Keratinocyte (primary cell): ENCODE data around the gene EXOC8. TPM values are rescaled to one million over a fixed set of nuclear protein-coding genes. Genes with fewer than 3 reads are reported as not detected.

Experiments
- DNase-seq: peaks from one replicate; pipeline ENCODE4 v3.0.0-alpha.2; 2011; ENCODE audit warnings: low read depth, missing footprints, low spot score
- FAIRE-seq: peaks from 2 replicates; lab custom pipeline; 2011; peaks lifted over from hg19 to GRCh38; lab: Jason Lieb, UNC
- H2AFZ ChIP-seq: 2 replicates; pipeline ENCODE4 v1.6.0; 2012; ENCODE audit warnings: low read length, control low read depth, inconsistent platforms; ENCODE audit not compliant: control insufficient read depth
- H3K27ac ChIP-seq: 2 replicates; pipeline ENCODE4 v1.5.1; 2011; ENCODE audit warnings: low read length; ENCODE audit not compliant: control insufficient read depth, insufficient read depth
- H3K27me3 ChIP-seq: 3 replicates; pipeline ENCODE4 v1.6.0; 2011; ENCODE audit warnings: low read length; ENCODE audit not compliant: control insufficient read depth, insufficient read depth; ENCODE audit errors: extremely low read depth
- H3K36me3 ChIP-seq, 2 experiments: 2 replicates in 1 of 2; 3 replicates in 1 of 2; pipeline ENCODE4 v1.5.1; 2011; ENCODE audit warnings: low read length in 2 of 2, mild to moderate bottlenecking in 1 of 2; ENCODE audit not compliant: control insufficient read depth in 2 of 2, insufficient read depth in 2 of 2; ENCODE audit errors: extremely low read depth in 1 of 2
- H3K4me1 ChIP-seq: 3 replicates; pipeline ENCODE4 v1.5.1; 2011; ENCODE audit warnings: low read length; ENCODE audit not compliant: control insufficient read depth, insufficient read depth; ENCODE audit errors: extremely low read depth
- H3K4me2 ChIP-seq: 3 replicates; pipeline ENCODE4 v1.6.0; 2011; ENCODE audit warnings: low read depth, low read length; ENCODE audit not compliant: control insufficient read depth, insufficient read depth; ENCODE audit errors: extremely low read depth
- H3K4me3 ChIP-seq, 3 experiments: fragments of 200-600 bp in 1 of 3; sonication (generic) in 1 of 3; 2 replicates in 2 of 3; 3 replicates in 1 of 3; pipeline ENCODE4 v1.5.1; 2011 to 2016; ENCODE audit warnings: low read length in 3 of 3, mild to moderate bottlenecking in 3 of 3, control low read depth in 2 of 3, inconsistent platforms in 1 of 3, low read depth in 1 of 3, mixed read lengths in 1 of 3, mixed run types in 1 of 3, moderate library complexity in 1 of 3; ENCODE audit not compliant: control insufficient read depth in 2 of 3, insufficient read depth in 2 of 3; ENCODE audit errors: extremely low read depth in 1 of 3
- H3K79me2 ChIP-seq: 2 replicates; pipeline ENCODE4 v1.6.0; 2012; ENCODE audit warnings: low read length; ENCODE audit not compliant: control insufficient read depth, insufficient read depth
- H3K9ac ChIP-seq: 3 replicates; pipeline ENCODE4 v1.6.0; 2011; ENCODE audit warnings: low read length; ENCODE audit not compliant: control insufficient read depth, insufficient read depth; ENCODE audit errors: extremely low read depth
- H3K9me1 ChIP-seq: 3 replicates; pipeline ENCODE4 v1.6.0; 2011; ENCODE audit warnings: low read length; ENCODE audit not compliant: control insufficient read depth, insufficient read depth; ENCODE audit errors: extremely low read depth
- H3K9me3 ChIP-seq: 2 replicates; pipeline ENCODE4 v1.5.1; 2012; ENCODE audit warnings: low read depth, low read length; ENCODE audit not compliant: control insufficient read depth
- H4K20me1 ChIP-seq: 3 replicates; pipeline ENCODE4 v1.6.0; 2011; ENCODE audit warnings: low read length; ENCODE audit not compliant: control insufficient read depth, insufficient read depth; ENCODE audit errors: extremely low read depth
- CTCF ChIP-seq, 3 experiments: IDR thresholded peaks in 1 of 3; conservative IDR thresholded peaks in 1 of 3; optimal IDR thresholded peaks in 1 of 3; 2 replicates in 2 of 3; 3 replicates in 1 of 3; pipeline versions ENCODE3 to v1.5.1; 2011; ENCODE audit warnings: low read length in 3 of 3, mild to moderate bottlenecking in 3 of 3, moderate library complexity in 2 of 3, control low read depth in 1 of 3, inconsistent platforms in 1 of 3; ENCODE audit not compliant: insufficient read depth in 2 of 3; ENCODE audit errors: extremely low read depth in 1 of 3
- EZH2 ChIP-seq: IDR thresholded peaks from one replicate; pipeline ENCODE4 v1.6.1; 2012; ENCODE audit warnings: inconsistent platforms, mild to moderate bottlenecking, low read length, moderate library complexity
- dilution Hi-C: fragments of 300-500 bp; cut with MboI; formaldehyde crosslinking; loops from one replicate; pipeline ENCODE4 v1.7.0; 2020; ENCODE audit warnings: low sequenced_read_pairs; ENCODE audit not compliant: extremely low pct_ligation_motif_present
- polyA plus RNA-seq, 5 experiments: library from polyadenylated mRNA; depleted of rRNA in 3 of 5; stranded (reverse) in 3 of 5; stranded (forward) in 1 of 5; unstranded in 1 of 5; fragments of >200 nt; gene quantifications; 1 replicate in 1 of 5; 2 replicates in 3 of 5; 3 replicates in 1 of 5; pipeline versions ENCODE4 v1.2.1 to v1.2.3, GENCODE V29; 2011 to 2012; ENCODE audit warnings: missing spikeins in 2 of 5, low read depth in 1 of 5, low replicate concordance in 1 of 5

Gene EXOC8
- polyA plus RNA-seq, 1 donor (not counting 4 experiments of a cell fraction or from before 2014, with no cell fraction given) = 6.9 TPM

GRCh38 chr1:231347961-231348360 is 10.3 kb upstream of the EXOC8 start:
- Histone ChIP-seq H3K9me1 (no peaks in the 10 kb centered on the region), H3K27ac (no peak overlapping the region), H3K4me2 (no peak overlapping the region), H3K4me1 (no peaks in the 10 kb centered on the region), H4K20me1 (no peaks in the 10 kb centered on the region), H3K27me3 (no peaks in the 10 kb centered on the region), H2AFZ (no peak overlapping the region), H3K9me3 (no peaks in the 10 kb centered on the region), H3K4me3 (no peak overlapping the region), H3K79me2 (peaks cover 23% of the 10 kb centered on the region), H3K9ac (no peak overlapping the region), H3K36me3 (peaks cover 14 to 26% of the 10 kb centered on the region in 2 experiments)
- DNase-seq (no peak), FAIRE-seq (no peak)
- dilution Hi-C loops = no loop called here
- TF ChIP-seq CTCF (optimal IDR thresholded peaks at IDR 0.05 in 1 of 3, IDR thresholded peaks at IDR 0.05 in 1 of 3, conservative IDR thresholded peaks at IDR 0.05 in 1 of 3; ENCODE audit: extremely low read depth in 1 of 3, insufficient read depth in 2 of 3, low read length in 3 of 3) (no peak), EZH2 (no peak)

- Histone ChIP-seq H3K27ac (peak overlapping the region; percentile 100), H3K9me1 (no peaks in the 10 kb centered on the region), H2AFZ (peak overlapping the region; percentile 77), H3K27me3 (no peaks in the 10 kb centered on the region), H3K9ac (peak overlapping the region; percentile 99), H3K36me3 (peaks cover 6 to 8% of the 10 kb centered on the region in 2 experiments), H4K20me1 (peaks cover 10% of the 10 kb centered on the region), H3K4me2 (peak overlapping the region; percentile 94), H3K4me3 (peak overlapping the region; percentile 0 to 90 (median 67)), H3K4me1 (peaks cover 22% of the 10 kb centered on the region), H3K79me2 (peaks cover 66% of the 10 kb centered on the region), H3K9me3 (no peaks in the 10 kb centered on the region)
- dilution Hi-C loops = no loop called here
- no peak for TF ChIP-seq EZH2
- no peak for TF ChIP-seq CTCF (optimal IDR thresholded peaks at IDR 0.05 in 1 of 3, IDR thresholded peaks at IDR 0.05 in 1 of 3, conservative IDR thresholded peaks at IDR 0.05 in 1 of 3; ENCODE audit: extremely low read depth in 1 of 3, insufficient read depth in 2 of 3, low read length in 3 of 3)
- FAIRE-seq = no peak
- DNase-seq = no peak
These were observed 2.8 kb upstream of the EXOC8 start for GRCh38 chr1:231340328-231341013.
